Peyer's patch (tissue), 4 donors: ENCODE results near the gene CCR6.

Source experiments
- CTCF ChIP-seq, 6 experiments: fragments of 450-650 bp in 4 of 6; fragments of 200-600 bp in 2 of 6; sonication (generic) in 1 of 6; IDR thresholded peaks; one replicate each; pipeline ENCODE4 v1.5.1; 2017 to 2019; ENCODE audit warnings: antibody characterized with exemption in 6 of 6, mild to moderate bottlenecking in 3 of 6, moderate library complexity in 1 of 6
- POLR2A ChIP-seq, 2 donors: fragments of 450-650 bp; IDR thresholded peaks; one replicate each; pipeline ENCODE4 v1.5.1; 2017; ENCODE audit warnings: antibody characterized with exemption in 2 of 2, mild to moderate bottlenecking in 2 of 2, moderate library complexity in 2 of 2

DNA sequence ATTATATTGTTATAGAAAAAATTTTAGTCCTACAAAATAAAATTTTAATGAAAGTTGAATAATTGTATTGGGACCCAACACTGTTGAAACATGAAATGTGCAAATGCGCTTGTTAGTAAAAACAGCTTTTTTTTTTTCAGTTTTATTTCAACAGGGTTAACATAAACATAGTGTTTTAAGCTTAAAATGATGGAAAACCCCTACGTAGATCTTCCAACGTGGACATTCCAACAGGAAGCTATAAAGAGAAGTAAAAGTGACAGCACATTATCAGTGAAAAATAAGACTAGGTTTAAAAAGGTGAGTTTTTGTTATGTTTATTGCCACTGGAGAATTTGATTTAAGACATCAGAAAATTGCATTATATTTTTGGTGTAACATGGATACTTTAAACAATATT lies 41.4 kb downstream of the CCR6 start:
- TF ChIP-seq POLR2A (IDR thresholded peaks at IDR 0.05): no peak
- no peak for TF ChIP-seq CTCF (IDR thresholded peaks at IDR 0.05)
